Endothelial cell of umbilical vein (primary cell): Measurements from ENCODE around the gene WDR11. TPM values are rescaled to one million over a fixed set of nuclear protein-coding genes. Genes with fewer than 3 reads are reported as not detected.

Experiments used
- BruUV-seq: library from RNA; stranded (reverse); fragments of 400-500 nt; replicated peaks from 2 replicates; lab custom pipeline; 2021; lab: Mats Ljungman, UMichigan
- CTCF ChIA-PET: fragments of 300-600, 350-600 bp; sonication (Branson Sonifier 250); formaldehyde crosslinking; loops from one replicate; lab custom pipeline; 2021; ENCODE audit warnings: antibody characterized with exemption, inconsistent platforms; lab: Charles Lee
- POLR2A ChIA-PET: fragments of 300-600, 350-600 bp; sonication (Branson Sonifier 250); formaldehyde crosslinking; loops from one replicate; lab custom pipeline; 2021; ENCODE audit warnings: antibody characterized with exemption, inconsistent platforms; lab: Charles Lee
- DNase-seq: peaks from one replicate; pipeline ENCODE4 v3.0.0-alpha.2; 2011; ENCODE audit warnings: low read depth, low spot score
- FAIRE-seq: peaks from 2 replicates; lab custom pipeline; 2011; peaks lifted over from hg19 to GRCh38; lab: Jason Lieb, UNC
- H2AFZ ChIP-seq: 2 replicates; pipeline ENCODE4 v1.6.0; 2012; ENCODE audit warnings: low read depth, low read length, control low read depth, inconsistent platforms
- H3K27ac ChIP-seq: 2 replicates; pipeline ENCODE4 v1.5.1; 2011; ENCODE audit warnings: low read depth, mild to moderate bottlenecking, control low read depth, low read length, moderate library complexity; ENCODE audit not compliant: insufficient read depth
- H3K27me3 ChIP-seq, 2 experiments: 2 replicates each; pipeline versions ENCODE4 v1.6.0 to v1.6.1; 2011; ENCODE audit warnings: low read length in 2 of 2, mixed read lengths in 1 of 2; ENCODE audit not compliant: control insufficient read depth in 2 of 2, insufficient read depth in 2 of 2
- H3K36me3 ChIP-seq, 2 experiments: 2 replicates in 1 of 2; 3 replicates in 1 of 2; pipeline ENCODE4 v1.5.1; 2011; ENCODE audit warnings: low read length in 2 of 2, mild to moderate bottlenecking in 1 of 2, moderate library complexity in 1 of 2; ENCODE audit not compliant: control insufficient read depth in 2 of 2, insufficient read depth in 2 of 2; ENCODE audit errors: extremely low read depth in 1 of 2
- H3K4me1 ChIP-seq: 3 replicates; pipeline ENCODE4 v1.5.1; 2011; ENCODE audit warnings: mild to moderate bottlenecking, low read length; ENCODE audit not compliant: control insufficient read depth, insufficient read depth; ENCODE audit errors: extremely low read depth
- H3K4me2 ChIP-seq: 2 replicates; pipeline ENCODE4 v1.6.1; 2011; ENCODE audit warnings: low read length, control low read depth, mixed read lengths; ENCODE audit not compliant: insufficient read depth
- H3K4me3 ChIP-seq, 3 experiments: fragments of 200-600 bp in 1 of 3; sonication (generic), shearing (Covaris generic) in 1 of 3; replicated peaks in 1 of 3; 2 replicates each; pipeline ENCODE4 v1.5.1; 2011 to 2016; ENCODE audit warnings: control low read depth in 3 of 3, low read length in 3 of 3, mild to moderate bottlenecking in 2 of 3, inconsistent platforms in 1 of 3, low read depth in 1 of 3, moderate library complexity in 1 of 3; ENCODE audit not compliant: insufficient read depth in 1 of 3
- H3K79me2 ChIP-seq: 2 replicates; pipeline ENCODE4 v1.6.0; 2012; ENCODE audit warnings: low read length, inconsistent platforms; ENCODE audit not compliant: control insufficient read depth, insufficient read depth
- H3K9ac ChIP-seq: replicated peaks from 2 replicates; pipeline ENCODE3; 2011; ENCODE audit warnings: low read length, control low read depth; ENCODE audit not compliant: insufficient read depth; ENCODE audit errors: extremely low read depth
- H3K9me1 ChIP-seq: replicated peaks from 3 replicates; pipeline ENCODE4 v1.6.0; 2011; ENCODE audit warnings: mild to moderate bottlenecking, low read length; ENCODE audit not compliant: control insufficient read depth, insufficient read depth; ENCODE audit errors: extremely low read depth
- H3K9me3 ChIP-seq: replicated peaks from 2 replicates; pipeline ENCODE4 v1.5.1; 2012; ENCODE audit warnings: low read length, inconsistent platforms; ENCODE audit not compliant: control insufficient read depth, insufficient read depth
- H4K20me1 ChIP-seq: replicated peaks from 2 replicates; pipeline ENCODE3; 2011; ENCODE audit warnings: mild to moderate bottlenecking, low read length; ENCODE audit not compliant: control insufficient read depth, insufficient read depth; ENCODE audit errors: extremely low read depth
- EZH2 ChIP-seq: IDR thresholded peaks from 2 replicates; pipeline ENCODE4 v1.6.1; 2012; ENCODE audit warnings: borderline replicate concordance, low read depth, mild to moderate bottlenecking, moderate library complexity, low read length, inconsistent platforms; ENCODE audit not compliant: severe bottlenecking
- FOS ChIP-seq: IDR thresholded peaks from 2 replicates; pipeline ENCODE4 v1.6.1; 2011; ENCODE audit warnings: mild to moderate bottlenecking, low read length, moderate library complexity, borderline replicate concordance; ENCODE audit not compliant: insufficient read depth
- GATA2 ChIP-seq: IDR thresholded peaks from 2 replicates; pipeline ENCODE4 v1.7.0; 2011; ENCODE audit warnings: low read depth, mild to moderate bottlenecking, moderate library complexity, mixed read lengths, low read length; ENCODE audit not compliant: insufficient read length, insufficient read depth
- JUN ChIP-seq: IDR thresholded peaks from 2 replicates; pipeline ENCODE4 v1.6.1; 2011; ENCODE audit warnings: borderline replicate concordance, low read depth; ENCODE audit not compliant: insufficient read length, insufficient read depth
- MYC ChIP-seq: IDR thresholded peaks from one replicate; pipeline ENCODE4 v1.6.1; 2011; ENCODE audit warnings: mild to moderate bottlenecking, low read depth, low read length
- POLR2A ChIP-seq: IDR thresholded peaks from 2 replicates; pipeline ENCODE4 v1.6.1; 2012; ENCODE audit warnings: low read depth, mild to moderate bottlenecking, control low read depth, low read length
- POLR2AphosphoS5 ChIP-seq: IDR thresholded peaks from 2 replicates; pipeline ENCODE4 v1.6.1; 2012; ENCODE audit warnings: low read depth, mild to moderate bottlenecking, control low read depth, low read length, moderate library complexity; ENCODE audit not compliant: insufficient read depth
- dilution Hi-C: fragments of 300-500 bp; cut with MboI; formaldehyde crosslinking; loops from one replicate; pipeline ENCODE4 v1.15.0; 2019; ENCODE audit warnings: low sequenced_read_pairs; ENCODE audit not compliant: extremely low pct_ligation_motif_present
- intact Hi-C: fragments of 100-400 bp; cut with micrococcal nuclease; formaldehyde crosslinking; loops from one replicate; pipeline ENCODE4 v1.10.0; 2022
- polyA plus RNA-seq, 4 experiments: library from polyadenylated mRNA; depleted of rRNA in 3 of 4; stranded (reverse) in 3 of 4; unstranded in 1 of 4; fragments of >200 nt; gene quantifications; 2 replicates each; pipeline versions ENCODE4 v1.2.1 to v1.2.3, GENCODE V29; 2011 to 2012; ENCODE audit warnings: missing spikeins in 1 of 4
- total RNA-seq: library from RNA; stranded (reverse); gene quantifications from 2 replicates; pipeline ENCODE4 v1.2.3, GENCODE V29; 2021
- TF ChIP-seq, protein P1 (sequence below), 2 donors: IDR thresholded peaks; 1 replicate in 1 of 2; 2 replicates in 1 of 2; pipeline ENCODE4 v1.5.1; 2011; ENCODE audit warnings: low read length in 2 of 2, mild to moderate bottlenecking in 2 of 2, moderate library complexity in 2 of 2, control low read depth in 1 of 2, inconsistent platforms in 1 of 2, low read depth in 1 of 2; ENCODE audit not compliant: insufficient read depth in 1 of 2; ENCODE audit errors: extremely low read depth in 1 of 2
- TF ChIP-seq, protein P2 (sequence below): IDR thresholded peaks from 2 replicates; pipeline ENCODE4 v1.6.1; 2011; ENCODE audit not compliant: insufficient read depth, insufficient read length

WDR11 gene
- total and polyA plus RNA-seq, 2 donors (not counting 3 experiments of a cell fraction or from before 2014, with no cell fraction given): 63.6 to 73.9 TPM

DNA sequence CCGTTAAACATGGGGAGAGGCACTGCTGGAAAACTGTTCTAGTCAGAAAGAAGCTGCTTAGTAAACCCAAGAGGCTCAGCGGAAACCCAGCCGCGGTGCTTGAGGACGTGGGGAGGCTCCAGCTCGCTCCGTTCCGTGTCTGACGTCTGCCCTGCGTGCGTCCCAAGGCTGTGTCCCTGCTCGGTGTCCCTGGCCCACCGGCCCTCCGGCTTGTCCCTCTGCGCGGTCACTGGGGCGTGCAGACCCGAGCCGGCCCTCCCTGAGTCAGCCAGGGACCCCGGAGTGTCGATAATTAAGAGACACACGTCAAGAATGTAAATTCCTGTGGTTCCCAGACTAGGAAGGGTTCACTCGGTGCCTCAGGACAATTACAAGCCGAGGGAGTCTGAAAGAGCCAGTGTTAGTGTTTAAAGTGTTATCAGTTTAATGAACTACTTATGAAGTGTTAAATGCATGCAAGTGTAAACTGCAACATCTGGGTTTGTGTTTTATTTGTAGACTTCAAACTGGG lies 98.9 kb downstream of the WDR11 start:
- H3K9me3 ChIP-seq: no peaks in the 10 kb centered on the region
- DNase-seq (no peak), FAIRE-seq (no peak)
- no peak overlapping the region for H3K4me2 ChIP-seq
- H4K20me1 ChIP-seq: no peaks in the 10 kb centered on the region
- no peak overlapping the region for H3K4me3 ChIP-seq
- no peaks in the 10 kb centered on the region for H3K79me2 ChIP-seq
- no peak overlapping the region for H3K9ac ChIP-seq
- intact Hi-C loops: no loop called here
- dilution Hi-C loops: no loop called here
- H3K27me3 ChIP-seq: peaks cover 21 to 28% of the 10 kb centered on the region in 2 experiments
- TF ChIP-seq, protein P1, sequence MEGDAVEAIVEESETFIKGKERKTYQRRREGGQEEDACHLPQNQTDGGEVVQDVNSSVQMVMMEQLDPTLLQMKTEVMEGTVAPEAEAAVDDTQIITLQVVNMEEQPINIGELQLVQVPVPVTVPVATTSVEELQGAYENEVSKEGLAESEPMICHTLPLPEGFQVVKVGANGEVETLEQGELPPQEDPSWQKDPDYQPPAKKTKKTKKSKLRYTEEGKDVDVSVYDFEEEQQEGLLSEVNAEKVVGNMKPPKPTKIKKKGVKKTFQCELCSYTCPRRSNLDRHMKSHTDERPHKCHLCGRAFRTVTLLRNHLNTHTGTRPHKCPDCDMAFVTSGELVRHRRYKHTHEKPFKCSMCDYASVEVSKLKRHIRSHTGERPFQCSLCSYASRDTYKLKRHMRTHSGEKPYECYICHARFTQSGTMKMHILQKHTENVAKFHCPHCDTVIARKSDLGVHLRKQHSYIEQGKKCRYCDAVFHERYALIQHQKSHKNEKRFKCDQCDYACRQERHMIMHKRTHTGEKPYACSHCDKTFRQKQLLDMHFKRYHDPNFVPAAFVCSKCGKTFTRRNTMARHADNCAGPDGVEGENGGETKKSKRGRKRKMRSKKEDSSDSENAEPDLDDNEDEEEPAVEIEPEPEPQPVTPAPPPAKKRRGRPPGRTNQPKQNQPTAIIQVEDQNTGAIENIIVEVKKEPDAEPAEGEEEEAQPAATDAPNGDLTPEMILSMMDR (IDR thresholded peaks at IDR 0.05; ENCODE audit: extremely low read depth in 1 of 2, insufficient read depth in 1 of 2, low read depth in 1 of 2, low read length in 2 of 2): no peak
- TF ChIP-seq FOS (no peak), GATA2 (no peak), EZH2 (no peak), POLR2AphosphoS5 (no peak), JUN (no peak), MYC (no peak), POLR2A (no peak)
- TF ChIP-seq, protein P2, sequence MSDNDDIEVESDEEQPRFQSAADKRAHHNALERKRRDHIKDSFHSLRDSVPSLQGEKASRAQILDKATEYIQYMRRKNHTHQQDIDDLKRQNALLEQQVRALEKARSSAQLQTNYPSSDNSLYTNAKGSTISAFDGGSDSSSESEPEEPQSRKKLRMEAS: no peak
- no TSS peak for BruUV-seq
- no peaks in the 10 kb centered on the region for H3K9me1 ChIP-seq
- H3K4me1 ChIP-seq: peaks cover 9% of the 10 kb centered on the region
- CTCF ChIA-PET: interaction anchor here (1.1 to 2.5 kb wide), 12 partner anchors 8 to 1102 kb away, joined by 3 to 141 read pairs (median 14); no protein-coding TSS in a partner anchor
- no peaks in the 10 kb centered on the region for H3K36me3 ChIP-seq
- peak overlapping the region; percentile 78 for H2AFZ ChIP-seq
- POLR2A ChIA-PET: no interaction called here
- no peak overlapping the region for H3K27ac ChIP-seq
